Mammary epithelial cell (primary cell): ENCODE data around the gene ADCY2.

Source experiments
- EZH2 ChIP-seq: IDR thresholded peaks from 2 replicates; pipeline ENCODE4 v1.6.1; 2012; ENCODE audit warnings: low read length, inconsistent platforms, borderline replicate concordance
- TF ChIP-seq, protein P1 (sequence below), 2 donors: IDR thresholded peaks in 1 of 2; conservative IDR thresholded peaks in 1 of 2; 2 replicates each; pipeline ENCODE4 v1.5.1; 2011 to 2012; ENCODE audit warnings: inconsistent platforms in 2 of 2, low read length in 2 of 2, mild to moderate bottlenecking in 2 of 2, control low read depth in 1 of 2, low read depth in 1 of 2; ENCODE audit not compliant: insufficient read depth in 1 of 2; ENCODE audit errors: extremely low read depth in 1 of 2

- TF ChIP-seq, protein P1, sequence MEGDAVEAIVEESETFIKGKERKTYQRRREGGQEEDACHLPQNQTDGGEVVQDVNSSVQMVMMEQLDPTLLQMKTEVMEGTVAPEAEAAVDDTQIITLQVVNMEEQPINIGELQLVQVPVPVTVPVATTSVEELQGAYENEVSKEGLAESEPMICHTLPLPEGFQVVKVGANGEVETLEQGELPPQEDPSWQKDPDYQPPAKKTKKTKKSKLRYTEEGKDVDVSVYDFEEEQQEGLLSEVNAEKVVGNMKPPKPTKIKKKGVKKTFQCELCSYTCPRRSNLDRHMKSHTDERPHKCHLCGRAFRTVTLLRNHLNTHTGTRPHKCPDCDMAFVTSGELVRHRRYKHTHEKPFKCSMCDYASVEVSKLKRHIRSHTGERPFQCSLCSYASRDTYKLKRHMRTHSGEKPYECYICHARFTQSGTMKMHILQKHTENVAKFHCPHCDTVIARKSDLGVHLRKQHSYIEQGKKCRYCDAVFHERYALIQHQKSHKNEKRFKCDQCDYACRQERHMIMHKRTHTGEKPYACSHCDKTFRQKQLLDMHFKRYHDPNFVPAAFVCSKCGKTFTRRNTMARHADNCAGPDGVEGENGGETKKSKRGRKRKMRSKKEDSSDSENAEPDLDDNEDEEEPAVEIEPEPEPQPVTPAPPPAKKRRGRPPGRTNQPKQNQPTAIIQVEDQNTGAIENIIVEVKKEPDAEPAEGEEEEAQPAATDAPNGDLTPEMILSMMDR (conservative IDR thresholded peaks at IDR 0.05 in 1 of 2, IDR thresholded peaks at IDR 0.05 in 1 of 2; ENCODE audit: extremely low read depth in 1 of 2, insufficient read depth in 1 of 2, low read depth in 1 of 2, low read length in 2 of 2), result no peak
- no peak for TF ChIP-seq EZH2
These were observed 214.7 kb downstream of the ADCY2 start for GRCh38 chr5:7610531-7611177.
